H1 (cell line): ENCODE results near the gene RBM4B. TPM values are rescaled to one million over a fixed set of nuclear protein-coding genes. Genes with fewer than 3 reads are reported as not detected.

Source experiments
- ATF3 ChIP-seq: IDR thresholded peaks from 2 replicates; pipeline ENCODE4 v1.6.1; 2011; ENCODE audit warnings: low read depth, mild to moderate bottlenecking, low read length; ENCODE audit not compliant: insufficient read depth
- CBX8 ChIP-seq: fragments of 300-800, 300-1000 bp; sonication (generic); IDR thresholded peaks from 2 replicates; pipeline ENCODE4 v1.7.1; 2016; ENCODE audit warnings: low read depth, low read length, borderline replicate concordance
- CHD2 ChIP-seq: IDR thresholded peaks from 2 replicates; pipeline ENCODE4 v1.6.1; 2012; ENCODE audit warnings: low read length, improper control_type of control experiment
- CTBP2 ChIP-seq: IDR thresholded peaks from 2 replicates; pipeline ENCODE4 v1.7.0; 2011; ENCODE audit warnings: borderline replicate concordance, mild to moderate bottlenecking, moderate library complexity, mixed read lengths, low read length; ENCODE audit not compliant: insufficient read depth, insufficient read length
- EZH2 ChIP-seq: fragments of 200-600 bp; sonication (generic); IDR thresholded peaks from 2 replicates; pipeline ENCODE4 v1.7.1; 2012; ENCODE audit warnings: low read depth, mild to moderate bottlenecking, moderate library complexity, low read length, inconsistent platforms; ENCODE audit not compliant: severe bottlenecking
- FOSL1 ChIP-seq: IDR thresholded peaks from 2 replicates; pipeline ENCODE4 v1.6.1; 2011; ENCODE audit warnings: mild to moderate bottlenecking, low read depth, low read length, moderate library complexity; ENCODE audit not compliant: insufficient read depth
- JUN ChIP-seq: IDR thresholded peaks from 2 replicates; pipeline ENCODE4 v1.6.1; 2011; ENCODE audit warnings: low read depth, mild to moderate bottlenecking, improper control_type of control experiment, low read length
- POLR2A ChIP-seq, 2 experiments: IDR thresholded peaks; 1 replicate in 1 of 2; 2 replicates in 1 of 2; pipeline ENCODE4 v1.6.1; 2011; ENCODE audit warnings: low read depth in 2 of 2, low read length in 2 of 2, mild to moderate bottlenecking in 2 of 2; ENCODE audit errors: control extremely low read depth in 1 of 2
- RAD21 ChIP-seq, 2 experiments: IDR thresholded peaks in 1 of 2; conservative IDR thresholded peaks in 1 of 2; 2 replicates each; pipeline ENCODE4 v1.6.1; 2011; ENCODE audit warnings: low read depth in 2 of 2, low read length in 2 of 2, improper control_type of control experiment in 1 of 2, inconsistent platforms in 1 of 2, mild to moderate bottlenecking in 1 of 2, moderate library complexity in 1 of 2
- TAF7 ChIP-seq: optimal IDR thresholded peaks from 2 replicates; pipeline ENCODE3; 2011; ENCODE audit warnings: low read depth, mild to moderate bottlenecking, inconsistent platforms, low read length, moderate library complexity, borderline replicate concordance
- TBP ChIP-seq: IDR thresholded peaks from 2 replicates; pipeline ENCODE4 v1.6.1; 2011; ENCODE audit warnings: low read depth, low read length, improper control_type of control experiment
- TCF12 ChIP-seq: IDR thresholded peaks from 2 replicates; pipeline ENCODE4 v1.6.1; 2011; ENCODE audit warnings: low read depth, mild to moderate bottlenecking, low read length
- polyA plus RNA-seq, 7 experiments: library from polyadenylated mRNA; depleted of rRNA in 3 of 7; stranded (reverse) in 5 of 7; unstranded in 2 of 7; fragments of >200 nt in 5 of 7; fragments of 200-250 nt in 2 of 7; gene quantifications; 1 replicate in 5 of 7; 2 replicates in 1 of 7; 4 replicates in 1 of 7; pipeline versions ENCODE4 v1.2.1 to v1.2.3, GENCODE V29; 2011 to 2013; ENCODE audit warnings: missing spikeins in 2 of 7, mixed read lengths in 2 of 7
- total RNA-seq: library from RNA; stranded (reverse); fragmentation: NEBNext Ultra II Directional; extraction: Animal tissue kit (Norgen Biotek cat#: 25700); gene quantifications from 2 replicates; pipeline ENCODE4 v1.2.1, GENCODE V29; 2021

Gene RBM4B
- total and polyA plus RNA-seq, 2 of the 8 experiments (the other 6 are each of a cell fraction or from before 2014, with no cell fraction given): 27.5 to 30.5 TPM

DNA sequence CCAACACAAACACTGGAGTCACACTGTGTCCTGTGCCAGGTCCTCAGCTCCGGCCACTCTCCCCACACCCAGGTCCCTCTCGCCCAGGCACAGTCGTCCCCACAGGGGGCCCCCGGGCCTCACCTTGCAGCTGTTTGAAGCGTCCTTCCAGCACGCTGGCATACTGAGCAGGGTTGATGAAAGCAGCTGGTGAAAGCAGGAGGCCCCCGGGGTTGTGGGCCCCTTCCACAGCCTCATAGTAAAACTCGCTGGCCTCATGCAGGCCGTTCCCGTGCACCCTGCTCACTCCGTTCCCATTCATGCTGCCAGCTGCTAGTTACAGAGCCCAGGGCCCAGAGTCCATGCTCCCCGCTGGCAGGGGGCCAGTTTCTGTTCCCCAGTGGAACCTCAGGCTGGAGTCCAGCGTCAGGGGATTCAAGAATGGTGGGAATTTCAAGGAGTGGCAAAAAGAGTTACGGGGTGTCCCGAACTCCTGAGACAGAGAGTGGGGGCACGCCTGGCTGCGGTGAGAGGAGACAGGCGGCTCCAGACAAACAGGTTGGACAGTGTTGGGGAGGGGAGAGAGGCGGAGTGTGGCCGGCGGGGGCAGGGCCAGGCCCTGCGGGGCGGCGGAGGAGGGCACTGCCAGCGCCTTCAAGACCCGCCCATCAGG is 40.8 kb upstream of the RBM4B start (continued):
- TF ChIP-seq JUN (no peak), TBP (no peak), CTBP2 (no peak), TAF7 (no peak), CBX8 (no peak), EZH2 (no peak), FOSL1 (no peak), CHD2 (no peak), ATF3 (no peak), RAD21 (IDR thresholded peaks at IDR 0.05 in 1 of 2, conservative IDR thresholded peaks at IDR 0.05 in 1 of 2; ENCODE audit: low read depth in 2 of 2, low read length in 2 of 2) (0 out of 4 replicates have a peak, but pooled peaks of 1 of the 2 experiments have one; percentile 1), TCF12 (no peak), POLR2A (IDR thresholded peaks at IDR 0.05; ENCODE audit: control extremely low read depth in 1 of 2, low read depth in 2 of 2, low read length in 2 of 2) (no peak)
- TF ChIP-seq, all 59 proteins: peak for 3
